Measurements from ENCODE around the gene CIB4.

Gene CIB4

GRCh38 chr2:26636935-26637334, 4.2 kb downstream of the CIB4 start:
- Mint-ChIP-seq H3K27ac (no peak overlapping the region), H3K9me3 (no peaks in the 10 kb centered on the region), H3K27me3 (peaks cover 15% of the 10 kb centered on the region), H3K4me1 (peaks cover 5% of the 10 kb centered on the region), H3K4me3 (no peak overlapping the region)
- DNase-seq (no peak), ATAC-seq (no peak)

GRCh38 chr2:26635401-26635800, 5.8 kb downstream of the CIB4 start:
- Mint-ChIP-seq H3K4me3 (no peak overlapping the region), H3K9me3 (no peaks in the 10 kb centered on the region), H3K4me1 (peaks cover 2% of the 10 kb centered on the region), H3K27ac (no peak overlapping the region), H3K27me3 (peaks cover 4% of the 10 kb centered on the region)
- ATAC-seq (no peak), DNase-seq (no peak)

GRCh38 chr2:26634636-26635230, 6.4 kb downstream of the CIB4 start:
- Mint-ChIP-seq H3K9me3 (no peaks in the 10 kb centered on the region), H3K4me1 (no peaks in the 10 kb centered on the region), H3K27ac (no peak overlapping the region), H3K27me3 (no peaks in the 10 kb centered on the region), H3K4me3 (no peak overlapping the region)
- no peak for DNase-seq
- no peak for ATAC-seq

- no peak for ATAC-seq
- no peak for DNase-seq
- Mint-ChIP-seq H3K27me3 (no peaks in the 10 kb centered on the region), H3K4me3 (no peak overlapping the region), H3K9me3 (no peaks in the 10 kb centered on the region), H3K4me1 (no peaks in the 10 kb centered on the region), H3K27ac (no peak overlapping the region)
These were observed 7.1 kb downstream of the CIB4 start for GRCh38 chr2:26633993-26634595.

- H3K4me3 Mint-ChIP-seq: no peak overlapping the region
- H3K27ac Mint-ChIP-seq: no peak overlapping the region
- DNase-seq: no peak
- ATAC-seq: no peak
- H3K4me1 Mint-ChIP-seq: no peaks in the 10 kb centered on the region
- no peaks in the 10 kb centered on the region for H3K9me3 Mint-ChIP-seq
- H3K27me3 Mint-ChIP-seq: no peaks in the 10 kb centered on the region
These were observed 7.7 kb downstream of the CIB4 start for GRCh38 chr2:26633351-26633945.

- H3K4me3 Mint-ChIP-seq: no peak overlapping the region
- H3K9me3 Mint-ChIP-seq: no peaks in the 10 kb centered on the region
- H3K4me1 Mint-ChIP-seq: no peaks in the 10 kb centered on the region
- H3K27ac Mint-ChIP-seq: no peak overlapping the region
- H3K27me3 Mint-ChIP-seq: no peaks in the 10 kb centered on the region
- DNase-seq: no peak
- no peak for ATAC-seq
These were observed 8.5 kb downstream of the CIB4 start for GRCh38 chr2:26632624-26633185.

- H3K4me3 Mint-ChIP-seq: no peak overlapping the region
- no peaks in the 10 kb centered on the region for H3K4me1 Mint-ChIP-seq
- H3K9me3 Mint-ChIP-seq: no peaks in the 10 kb centered on the region
- H3K27me3 Mint-ChIP-seq: no peaks in the 10 kb centered on the region
- DNase-seq (no peak), ATAC-seq (no peak)
- H3K27ac Mint-ChIP-seq: no peak overlapping the region
These were observed 9.6 kb downstream of the CIB4 start for GRCh38 chr2:26631401-26632170.

GRCh38 chr2:26630669-26631360, 10.4 kb downstream of the CIB4 start:
- no peak for ATAC-seq
- H3K27ac Mint-ChIP-seq: peak overlapping the region in 1 of 2 donors; percentile 55
- H3K27me3 Mint-ChIP-seq: no peaks in the 10 kb centered on the region
- DNase-seq: no peak
- no peak overlapping the region for H3K4me3 Mint-ChIP-seq
- H3K9me3 Mint-ChIP-seq: no peaks in the 10 kb centered on the region
- no peaks in the 10 kb centered on the region for H3K4me1 Mint-ChIP-seq

GRCh38 chr2:26630235-26630634, 10.9 kb downstream of the CIB4 start:
- H3K27ac Mint-ChIP-seq: peak overlapping the region in 1 of 2 donors; percentile 55
- H3K27me3 Mint-ChIP-seq: no peaks in the 10 kb centered on the region
- no peaks in the 10 kb centered on the region for H3K4me1 Mint-ChIP-seq
- DNase-seq: no peak
- ATAC-seq: no peak
- no peak overlapping the region for H3K4me3 Mint-ChIP-seq
- H3K9me3 Mint-ChIP-seq: no peaks in the 10 kb centered on the region

GRCh38 chr2:26629751-26630150, 11.4 kb downstream of the CIB4 start:
- Mint-ChIP-seq H3K4me3 (no peak overlapping the region), H3K4me1 (no peaks in the 10 kb centered on the region), H3K27me3 (no peaks in the 10 kb centered on the region), H3K9me3 (no peaks in the 10 kb centered on the region), H3K27ac (no peak overlapping the region)
- DNase-seq: no peak
- ATAC-seq: no peak

- ATAC-seq (no peak), DNase-seq (no peak)
- no peaks in the 10 kb centered on the region for H3K9me3 Mint-ChIP-seq
- no peaks in the 10 kb centered on the region for H3K27me3 Mint-ChIP-seq
- no peak overlapping the region for H3K4me3 Mint-ChIP-seq
- H3K4me1 Mint-ChIP-seq: no peaks in the 10 kb centered on the region
- no peak overlapping the region for H3K27ac Mint-ChIP-seq
These were observed 11.9 kb downstream of the CIB4 start for GRCh38 chr2:26629346-26629630.

GRCh38 chr2:26628561-26629345, 12.4 kb downstream of the CIB4 start:
- Mint-ChIP-seq H3K4me1 (no peaks in the 10 kb centered on the region), H3K27me3 (no peaks in the 10 kb centered on the region), H3K9me3 (no peaks in the 10 kb centered on the region), H3K4me3 (no peak overlapping the region), H3K27ac (peak overlapping the region in 1 of 2 donors; percentile 80)
- no peak for DNase-seq
- ATAC-seq: no peak

- DNase-seq (no peak), ATAC-seq (no peak)
- no peaks in the 10 kb centered on the region for H3K27me3 Mint-ChIP-seq
- H3K4me3 Mint-ChIP-seq: no peak overlapping the region
- no peak overlapping the region for H3K27ac Mint-ChIP-seq
- H3K4me1 Mint-ChIP-seq: no peaks in the 10 kb centered on the region
- no peaks in the 10 kb centered on the region for H3K9me3 Mint-ChIP-seq
These were observed 13.6 kb downstream of the CIB4 start for GRCh38 chr2:26627350-26628105.

GRCh38 chr2:26626606-26627005, 14.6 kb downstream of the CIB4 start:
- no peak for DNase-seq
- no peaks in the 10 kb centered on the region for H3K27me3 Mint-ChIP-seq
- H3K27ac Mint-ChIP-seq: no peak overlapping the region
- H3K4me3 Mint-ChIP-seq: no peak overlapping the region
- no peaks in the 10 kb centered on the region for H3K9me3 Mint-ChIP-seq
- H3K4me1 Mint-ChIP-seq: no peaks in the 10 kb centered on the region
- ATAC-seq: no peak

Measured in stimulated activated naive CD8-positive, alpha-beta T cell treated with anti-CD3 and anti-CD28 coated beads, Interleukin-15, amount 100 ng/mL, for 72 hours (primary cell).